ENCODE results near the gene ADAP1.
"Not testable (repeated sequence)": the region's sequence is repeated elsewhere in the genome, so short reads cannot be mapped to it uniquely, and the experiment has no call there.

Gene ADAP1

GRCh38 chr7:929311-929711, 25.2 kb downstream of the ADAP1 start:
- H3K36me3 ChIP-seq (ENCODE audit: insufficient read depth, low read length) = no peaks in the 10 kb centered on the region
- no peak overlapping the region for H2AFZ ChIP-seq (ENCODE audit: low read depth, low read length)
- no peaks in the 10 kb centered on the region for H3K9me3 ChIP-seq (ENCODE audit: low read length)
- H3K27me3 ChIP-seq (ENCODE audit: insufficient read depth, low read length) = no peaks in the 10 kb centered on the region
- no peak overlapping the region for H3K4me3 ChIP-seq (ENCODE audit: low read length)
- H3K4me1 ChIP-seq (ENCODE audit: insufficient read depth, low read length) = no peaks in the 10 kb centered on the region

GRCh38 chr7:927031-927671, 27.3 kb downstream of the ADAP1 start:
- Histone ChIP-seq H3K9me3 (ENCODE audit: low read length) (no peaks in the 10 kb centered on the region), H3K27me3 (ENCODE audit: insufficient read depth, low read length) (peaks cover 10% of the 10 kb centered on the region), H3K36me3 (ENCODE audit: insufficient read depth, low read length) (no peaks in the 10 kb centered on the region), H3K4me3 (ENCODE audit: low read length) (no peak overlapping the region), H3K4me1 (ENCODE audit: insufficient read depth, low read length) (peaks cover 8% of the 10 kb centered on the region), H2AFZ (ENCODE audit: low read depth, low read length) (no peak overlapping the region)

GRCh38 chr7:926061-927030, 28.1 kb downstream of the ADAP1 start:
- peaks cover 8% of the 10 kb centered on the region for H3K4me1 ChIP-seq (ENCODE audit: insufficient read depth, low read length)
- no peak overlapping the region for H2AFZ ChIP-seq (ENCODE audit: low read depth, low read length)
- no peak overlapping the region for H3K4me3 ChIP-seq (ENCODE audit: low read length)
- peaks cover 10% of the 10 kb centered on the region for H3K27me3 ChIP-seq (ENCODE audit: insufficient read depth, low read length)
- no peaks in the 10 kb centered on the region for H3K36me3 ChIP-seq (ENCODE audit: insufficient read depth, low read length)
- H3K9me3 ChIP-seq (ENCODE audit: low read length) = no peaks in the 10 kb centered on the region

GRCh38 chr7:925601-926000, 28.9 kb downstream of the ADAP1 start:
- Histone ChIP-seq H3K27me3 (ENCODE audit: insufficient read depth, low read length) (peaks cover 10% of the 10 kb centered on the region), H2AFZ (ENCODE audit: low read depth, low read length) (no peak overlapping the region), H3K4me1 (ENCODE audit: insufficient read depth, low read length) (peaks cover 8% of the 10 kb centered on the region), H3K4me3 (ENCODE audit: low read length) (no peak overlapping the region), H3K9me3 (ENCODE audit: low read length) (no peaks in the 10 kb centered on the region), H3K36me3 (ENCODE audit: insufficient read depth, low read length) (no peaks in the 10 kb centered on the region)

GRCh38 chr7:924541-925231, 29.8 kb downstream of the ADAP1 start:
- Histone ChIP-seq H3K9me3 (ENCODE audit: low read length) (no peaks in the 10 kb centered on the region), H3K27me3 (ENCODE audit: insufficient read depth, low read length) (peaks cover 10% of the 10 kb centered on the region), H3K4me3 (ENCODE audit: low read length) (no peak overlapping the region), H3K36me3 (ENCODE audit: insufficient read depth, low read length) (no peaks in the 10 kb centered on the region), H2AFZ (ENCODE audit: low read depth, low read length) (no peak overlapping the region), H3K4me1 (ENCODE audit: insufficient read depth, low read length) (peaks cover 8% of the 10 kb centered on the region)

GRCh38 chr7:924042-924441, 30.4 kb downstream of the ADAP1 start:
- not testable (repeated sequence) for H3K27me3 ChIP-seq (ENCODE audit: insufficient read depth, low read length); H3K36me3 ChIP-seq (ENCODE audit: insufficient read depth, low read length); H3K9me3 ChIP-seq (ENCODE audit: low read length); H3K4me3 ChIP-seq (ENCODE audit: low read length); H2AFZ ChIP-seq (ENCODE audit: low read depth, low read length); H3K4me1 ChIP-seq (ENCODE audit: insufficient read depth, low read length)

GRCh38 chr7:923108-924041, 31.1 kb downstream of the ADAP1 start:
- Histone ChIP-seq H2AFZ (ENCODE audit: low read depth, low read length) (no peak overlapping the region), H3K9me3 (ENCODE audit: low read length) (no peaks in the 10 kb centered on the region), H3K4me1 (ENCODE audit: insufficient read depth, low read length) (peaks cover 8% of the 10 kb centered on the region), H3K4me3 (ENCODE audit: low read length) (no peak overlapping the region), H3K27me3 (ENCODE audit: insufficient read depth, low read length) (peaks cover 10% of the 10 kb centered on the region), H3K36me3 (ENCODE audit: insufficient read depth, low read length) (no peaks in the 10 kb centered on the region)

- no peak overlapping the region for H2AFZ ChIP-seq (ENCODE audit: low read depth, low read length)
Observed at GRCh38 chr7:922334-923107, 32.0 kb downstream of the ADAP1 start.

GRCh38 chr7:921581-922333, 32.7 kb downstream of the ADAP1 start:
- H3K9me3 ChIP-seq (ENCODE audit: low read length) = no peaks in the 10 kb centered on the region
- H3K27me3 ChIP-seq (ENCODE audit: insufficient read depth, low read length) = peaks cover 10% of the 10 kb centered on the region
- peaks cover 8% of the 10 kb centered on the region for H3K4me1 ChIP-seq (ENCODE audit: insufficient read depth, low read length)
- H3K4me3 ChIP-seq (ENCODE audit: low read length) = no peak overlapping the region
- no peaks in the 10 kb centered on the region for H3K36me3 ChIP-seq (ENCODE audit: insufficient read depth, low read length)
- no peak overlapping the region for H2AFZ ChIP-seq (ENCODE audit: low read depth, low read length)

More at GRCh38 chr7:922334-923107, 32.0 kb downstream of the ADAP1 start:
- no peaks in the 10 kb centered on the region for H3K9me3 ChIP-seq (ENCODE audit: low read length)
- no peaks in the 10 kb centered on the region for H3K36me3 ChIP-seq (ENCODE audit: insufficient read depth, low read length)
- H3K4me3 ChIP-seq (ENCODE audit: low read length) = no peak overlapping the region
- H3K27me3 ChIP-seq (ENCODE audit: insufficient read depth, low read length) = peaks cover 10% of the 10 kb centered on the region
- H3K4me1 ChIP-seq (ENCODE audit: insufficient read depth, low read length) = peaks cover 8% of the 10 kb centered on the region

- Histone ChIP-seq H3K9me3 (ENCODE audit: low read length) (no peaks in the 10 kb centered on the region), H3K4me3 (ENCODE audit: low read length) (no peak overlapping the region), H2AFZ (ENCODE audit: low read depth, low read length) (no peak overlapping the region), H3K36me3 (ENCODE audit: insufficient read depth, low read length) (no peaks in the 10 kb centered on the region), H3K27me3 (ENCODE audit: insufficient read depth, low read length) (peaks cover 10% of the 10 kb centered on the region), H3K4me1 (ENCODE audit: insufficient read depth, low read length) (peaks cover 14% of the 10 kb centered on the region)
Observed at GRCh38 chr7:921071-921461, 33.4 kb downstream of the ADAP1 start.

GRCh38 chr7:920351-921070, 34.0 kb downstream of the ADAP1 start:
- no peak overlapping the region for H3K4me3 ChIP-seq (ENCODE audit: low read length)
- no peaks in the 10 kb centered on the region for H3K36me3 ChIP-seq (ENCODE audit: insufficient read depth, low read length)
- no peaks in the 10 kb centered on the region for H3K9me3 ChIP-seq (ENCODE audit: low read length)
- peaks cover 10% of the 10 kb centered on the region for H3K27me3 ChIP-seq (ENCODE audit: insufficient read depth, low read length)
- no peak overlapping the region for H2AFZ ChIP-seq (ENCODE audit: low read depth, low read length)
- H3K4me1 ChIP-seq (ENCODE audit: insufficient read depth, low read length) = peaks cover 20% of the 10 kb centered on the region

Data from neuron (in vitro differentiated cells).